ENCODE results near the gene ABLIM1.

ABLIM1 gene

GRCh38 chr10:114479836-114480235 lies 178.2 kb downstream of the ABLIM1 start:
- no peak for TF ChIP-seq GATA3 (IDR thresholded peaks at IDR 0.05; ENCODE audit: low read depth, low read length)
- no peak for TF ChIP-seq GATA2 (IDR thresholded peaks at IDR 0.05; ENCODE audit: low read depth, low read length)

DNA sequence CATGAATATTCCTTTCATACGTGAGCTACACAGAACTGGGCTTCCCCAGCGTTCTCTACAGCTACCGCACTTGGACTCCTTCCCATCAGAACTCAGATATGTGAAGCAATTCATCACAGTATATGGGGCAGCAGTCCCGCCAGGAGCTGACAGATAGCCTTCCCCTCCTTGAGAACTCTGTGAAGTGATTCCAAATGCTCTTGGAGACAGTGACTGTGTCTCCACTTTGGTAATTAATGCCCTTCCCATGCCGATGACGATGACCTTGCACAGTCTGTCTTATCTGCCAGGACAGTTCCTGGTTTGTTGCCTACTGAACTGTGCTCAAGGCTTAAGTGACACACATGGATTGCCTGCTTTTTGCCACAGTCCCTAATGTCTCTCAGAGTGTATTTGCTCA lies 178.8 kb downstream of the ABLIM1 start:
- TF ChIP-seq GATA3 (IDR thresholded peaks at IDR 0.05; ENCODE audit: low read depth, low read length) (no peak), GATA2 (IDR thresholded peaks at IDR 0.05; ENCODE audit: low read depth, low read length) (no peak)

DNA sequence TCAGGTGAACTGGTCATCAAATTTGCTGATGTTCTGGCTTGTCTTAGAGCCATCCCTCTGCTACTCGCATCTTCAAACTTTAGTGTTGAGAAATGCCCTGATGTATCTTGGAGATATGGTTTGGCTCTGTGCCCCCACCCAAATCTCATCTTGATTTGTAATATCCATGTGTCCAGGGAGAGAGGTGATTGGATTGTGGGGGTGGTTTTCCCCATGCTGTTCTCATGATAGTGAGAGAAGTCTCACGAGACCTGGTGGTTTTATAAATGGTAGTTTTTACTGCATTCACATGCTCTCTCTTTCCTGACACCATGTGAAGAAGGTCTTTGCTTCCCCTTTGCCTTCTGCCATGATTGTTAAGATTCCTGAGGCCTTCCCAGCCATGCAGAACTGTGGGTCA lies 179.8 kb downstream of the ABLIM1 start:
- TF ChIP-seq GATA2 (IDR thresholded peaks at IDR 0.05; ENCODE audit: low read depth, low read length) (no peak), GATA3 (IDR thresholded peaks at IDR 0.05; ENCODE audit: low read depth, low read length) (no peak)

- TF ChIP-seq GATA2 (IDR thresholded peaks at IDR 0.05; ENCODE audit: low read depth, low read length): no peak
- TF ChIP-seq GATA3 (IDR thresholded peaks at IDR 0.05; ENCODE audit: low read depth, low read length): no peak
Observed at GRCh38 chr10:114477285-114477684, 180.8 kb downstream of the ABLIM1 start.

DNA sequence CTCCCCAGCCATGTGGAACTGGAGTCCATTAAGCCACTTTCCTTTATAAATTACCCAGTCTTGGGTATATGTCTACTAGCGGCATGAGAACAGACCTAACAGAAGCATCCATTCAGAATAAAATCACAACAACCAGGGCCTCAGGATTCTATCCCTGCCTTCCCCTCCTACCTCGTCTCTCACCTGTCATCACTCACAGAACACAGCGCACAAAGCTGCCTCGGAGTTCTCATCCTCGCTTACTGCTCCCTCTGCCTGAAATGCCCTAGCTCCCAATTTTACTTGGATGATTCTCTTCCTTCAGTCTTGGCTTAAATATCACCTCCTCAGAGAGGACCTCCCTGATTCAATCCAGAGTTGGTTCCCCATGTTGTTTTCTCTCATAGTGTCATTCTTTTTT lies 183.1 kb downstream of the ABLIM1 start:
- TF ChIP-seq GATA3 (IDR thresholded peaks at IDR 0.05; ENCODE audit: low read depth, low read length): no peak

DNA sequence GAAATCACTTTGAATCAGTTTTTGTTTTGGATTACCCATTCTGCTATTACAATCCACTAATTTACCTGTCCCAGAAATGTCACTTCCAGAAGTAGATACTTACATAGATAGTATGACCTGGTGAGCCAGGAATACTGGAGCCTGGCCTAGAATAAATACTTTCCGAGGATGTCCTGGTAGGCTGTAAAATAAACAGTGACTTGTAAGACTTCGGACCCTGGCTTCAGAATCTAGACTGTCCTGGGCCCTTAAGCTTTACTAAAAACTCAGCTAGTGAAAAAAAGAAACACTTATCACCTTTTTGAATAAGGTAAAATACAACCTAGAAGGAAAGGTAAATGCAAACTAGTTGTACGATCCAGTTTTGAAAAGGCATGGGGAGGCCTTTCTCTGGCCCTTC lies 184.3 kb downstream of the ABLIM1 start:
- no peak for TF ChIP-seq GATA2 (IDR thresholded peaks at IDR 0.05; ENCODE audit: low read depth, low read length)
- no peak for TF ChIP-seq GATA3 (IDR thresholded peaks at IDR 0.05; ENCODE audit: low read depth, low read length)

DNA sequence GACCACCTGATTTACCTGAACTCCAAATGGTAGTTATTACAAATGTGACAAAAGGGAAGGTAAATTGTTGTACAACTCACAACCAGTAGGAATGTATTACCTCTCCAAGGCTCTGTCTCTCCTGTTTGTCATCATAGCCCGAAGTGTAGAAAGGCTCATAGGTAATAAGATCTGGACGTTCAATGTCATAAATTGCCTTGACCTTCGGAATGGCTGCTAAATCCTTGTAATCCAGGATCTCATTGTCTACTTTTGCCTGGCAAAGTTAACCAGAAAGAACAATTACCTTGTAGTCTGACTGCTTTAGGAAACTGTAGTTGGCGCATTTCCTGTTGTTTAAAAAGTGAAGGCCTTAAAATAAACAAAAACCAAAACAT lies 185.2 kb downstream of the ABLIM1 start:
- TF ChIP-seq GATA2 (IDR thresholded peaks at IDR 0.05; ENCODE audit: low read depth, low read length) (no peak), GATA3 (IDR thresholded peaks at IDR 0.05; ENCODE audit: low read depth, low read length) (no peak)

GRCh38 chr10:114471906-114472876 lies 185.9 kb downstream of the ABLIM1 start:
- TF ChIP-seq GATA2 (IDR thresholded peaks at IDR 0.05; ENCODE audit: low read depth, low read length) (no peak), GATA3 (IDR thresholded peaks at IDR 0.05; ENCODE audit: low read depth, low read length) (no peak)

DNA sequence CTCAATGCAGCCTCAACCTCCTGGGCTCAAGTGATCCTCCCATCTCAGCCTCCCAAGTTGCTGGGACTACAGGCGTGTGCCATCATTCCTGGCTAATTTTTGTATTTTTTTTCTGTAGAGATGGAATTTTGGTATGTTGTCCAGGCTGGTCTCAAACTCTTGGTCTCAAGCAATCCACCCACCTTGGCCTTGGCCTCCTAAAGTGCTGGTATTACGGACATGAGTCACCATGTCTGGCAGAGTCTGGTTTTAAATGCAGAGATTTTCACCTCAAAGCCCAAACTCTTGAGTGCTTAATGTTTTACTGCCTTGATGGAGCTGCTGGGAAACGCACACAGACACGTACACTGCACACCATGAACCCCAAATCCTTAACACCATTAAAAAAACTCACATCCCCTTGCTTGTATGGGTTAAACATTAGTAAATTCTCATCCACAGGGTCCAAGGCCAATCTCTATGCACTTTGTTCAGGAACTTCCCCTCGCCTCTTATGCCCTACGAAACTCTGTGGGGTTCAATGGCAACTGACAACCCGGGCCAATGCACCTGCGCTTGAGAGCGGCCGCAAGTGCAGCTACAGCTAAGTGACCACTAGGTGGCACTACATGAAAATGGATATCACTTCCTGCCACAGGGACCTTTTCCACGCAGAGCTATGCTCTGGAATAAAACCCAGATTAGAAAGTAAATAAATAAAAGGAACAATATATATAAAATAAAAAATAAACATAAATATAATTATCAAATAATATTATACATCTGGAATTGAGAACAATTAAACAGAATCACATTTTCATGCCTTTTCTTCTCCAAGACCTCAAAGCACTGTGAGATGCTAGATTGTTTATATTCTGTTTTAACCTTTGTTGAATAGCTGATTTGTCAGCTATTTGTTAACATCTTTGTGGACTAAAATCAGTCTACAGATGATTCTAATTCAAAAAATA lies 186.8 kb downstream of the ABLIM1 start:
- TF ChIP-seq GATA2 (IDR thresholded peaks at IDR 0.05; ENCODE audit: low read depth, low read length) (no peak), GATA3 (IDR thresholded peaks at IDR 0.05; ENCODE audit: low read depth, low read length) (no peak)

- no peak for TF ChIP-seq GATA3 (IDR thresholded peaks at IDR 0.05; ENCODE audit: low read depth, low read length)
- TF ChIP-seq GATA2 (IDR thresholded peaks at IDR 0.05; ENCODE audit: low read depth, low read length): no peak
Observed at GRCh38 chr10:114470361-114470760, 187.7 kb downstream of the ABLIM1 start.

DNA sequence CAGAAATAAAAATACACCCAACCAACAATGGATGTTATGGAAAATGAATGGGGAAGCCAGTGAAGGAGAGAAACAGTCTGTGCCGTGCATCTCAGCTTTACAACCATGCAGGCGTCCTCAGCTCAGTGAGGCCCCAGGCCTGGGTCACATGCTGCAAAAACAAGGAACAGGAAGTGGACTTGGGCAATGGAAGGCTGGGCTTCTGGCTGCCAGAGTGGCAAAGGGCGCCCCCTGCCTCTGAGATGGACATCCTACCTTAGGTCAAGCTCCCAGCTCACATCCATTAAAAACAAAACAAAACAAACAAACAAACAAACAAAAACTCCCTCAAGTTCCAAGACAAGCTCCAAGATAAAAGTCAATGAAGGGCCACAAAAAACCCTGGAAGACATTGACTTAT lies 199.1 kb downstream of the ABLIM1 start:
- TF ChIP-seq GATA3 (IDR thresholded peaks at IDR 0.05; ENCODE audit: low read depth, low read length) (no peak), GATA2 (IDR thresholded peaks at IDR 0.05; ENCODE audit: low read depth, low read length) (no peak)

- no peak for TF ChIP-seq GATA2 (IDR thresholded peaks at IDR 0.05; ENCODE audit: low read depth, low read length)
- no peak for TF ChIP-seq GATA3 (IDR thresholded peaks at IDR 0.05; ENCODE audit: low read depth, low read length)
Observed at GRCh38 chr10:114458216-114458920, 199.7 kb downstream of the ABLIM1 start.

DNA sequence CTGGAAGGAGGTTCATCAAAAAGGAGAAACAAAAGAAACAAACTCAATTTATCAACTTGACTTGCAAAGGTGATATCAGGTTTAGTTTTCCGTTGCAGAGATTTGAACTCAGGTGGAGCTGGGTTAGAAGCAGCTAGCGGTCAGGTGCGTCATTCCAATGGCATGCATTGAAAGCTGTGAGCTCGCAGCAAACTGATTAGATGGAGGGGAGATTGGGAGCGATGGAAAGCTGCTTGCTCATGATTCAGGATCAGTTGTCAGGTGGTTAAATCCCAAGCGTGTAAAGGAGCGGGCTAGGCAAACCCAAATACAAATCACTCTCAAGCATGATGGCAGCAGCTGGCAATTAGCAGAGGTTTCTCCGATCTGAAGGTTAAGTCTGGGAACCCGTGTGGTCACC lies 204.5 kb downstream of the ABLIM1 start:
- TF ChIP-seq GATA3 (IDR thresholded peaks at IDR 0.05; ENCODE audit: low read depth, low read length) (no peak), GATA2 (IDR thresholded peaks at IDR 0.05; ENCODE audit: low read depth, low read length) (no peak)

DNA sequence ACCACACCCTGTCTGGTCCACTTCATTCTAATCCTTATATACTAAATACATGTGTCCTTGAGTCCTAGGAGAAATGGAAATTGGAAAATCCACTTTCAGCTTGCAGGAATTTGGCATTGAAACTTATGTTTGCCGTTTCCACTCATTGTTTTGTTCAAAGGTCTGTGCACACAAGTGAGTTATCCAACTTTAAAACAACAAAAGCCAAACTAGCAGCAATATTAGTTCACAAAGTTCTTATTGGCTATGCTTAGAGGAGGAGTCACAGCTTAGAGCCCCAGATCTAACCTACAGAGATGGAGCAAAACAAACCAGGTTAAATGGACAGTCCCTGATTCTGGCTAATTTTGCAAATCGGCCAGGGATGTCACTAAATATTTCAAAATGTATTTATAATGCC lies 209.2 kb downstream of the ABLIM1 start:
- TF ChIP-seq GATA2 (IDR thresholded peaks at IDR 0.05; ENCODE audit: low read depth, low read length) (no peak), GATA3 (IDR thresholded peaks at IDR 0.05; ENCODE audit: low read depth, low read length) (no peak)
